ENCODE measurements around the gene PJA2. TPM values are rescaled to one million over a fixed set of nuclear protein-coding genes. Genes with fewer than 3 reads are reported as not detected.

The PJA2 gene
- total and polyA plus RNA-seq, 2 donors from 2014 or later: 30.3 to 103 TPM

- Histone ChIP-seq H3K4me3 (ENCODE audit: low read length in 3 of 3) (no peak overlapping the region), H3K9ac (ENCODE audit: low read length in 3 of 3) (no peak overlapping the region), H3K27ac (ENCODE audit: low read depth in 2 of 2, low read length in 2 of 2) (no peak overlapping the region), H3K9me3 (ENCODE audit: control insufficient read depth in 2 of 3, insufficient read depth in 1 of 3, low read length in 3 of 3) (no peaks in the 10 kb centered on the region), H3K4me1 (ENCODE audit: control insufficient read depth in 2 of 3, insufficient read depth in 2 of 3, low read depth in 1 of 3, low read length in 3 of 3) (peaks cover 0 to 2% (median 0%) of the 10 kb centered on the region in 3 donors), H3K27me3 (ENCODE audit: control insufficient read depth, insufficient read depth, low read length) (no peaks in the 10 kb centered on the region), H3K36me3 (ENCODE audit: control insufficient read depth in 2 of 3, insufficient read depth in 3 of 3, low read length in 3 of 3) (no peaks in the 10 kb centered on the region)
- DNase-seq: no peak
- TF ChIP-seq, protein P1, sequence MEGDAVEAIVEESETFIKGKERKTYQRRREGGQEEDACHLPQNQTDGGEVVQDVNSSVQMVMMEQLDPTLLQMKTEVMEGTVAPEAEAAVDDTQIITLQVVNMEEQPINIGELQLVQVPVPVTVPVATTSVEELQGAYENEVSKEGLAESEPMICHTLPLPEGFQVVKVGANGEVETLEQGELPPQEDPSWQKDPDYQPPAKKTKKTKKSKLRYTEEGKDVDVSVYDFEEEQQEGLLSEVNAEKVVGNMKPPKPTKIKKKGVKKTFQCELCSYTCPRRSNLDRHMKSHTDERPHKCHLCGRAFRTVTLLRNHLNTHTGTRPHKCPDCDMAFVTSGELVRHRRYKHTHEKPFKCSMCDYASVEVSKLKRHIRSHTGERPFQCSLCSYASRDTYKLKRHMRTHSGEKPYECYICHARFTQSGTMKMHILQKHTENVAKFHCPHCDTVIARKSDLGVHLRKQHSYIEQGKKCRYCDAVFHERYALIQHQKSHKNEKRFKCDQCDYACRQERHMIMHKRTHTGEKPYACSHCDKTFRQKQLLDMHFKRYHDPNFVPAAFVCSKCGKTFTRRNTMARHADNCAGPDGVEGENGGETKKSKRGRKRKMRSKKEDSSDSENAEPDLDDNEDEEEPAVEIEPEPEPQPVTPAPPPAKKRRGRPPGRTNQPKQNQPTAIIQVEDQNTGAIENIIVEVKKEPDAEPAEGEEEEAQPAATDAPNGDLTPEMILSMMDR (IDR thresholded peaks at IDR 0.05; ENCODE audit: borderline replicate concordance, extremely low read depth, insufficient read depth): no peak
- FAIRE-seq: no peak
- intact Hi-C loops (cut with DNase I): no loop called here
These were observed 81.1 kb downstream of the PJA2 start for GRCh38 chr5:109328626-109329025.

GRCh38 chr5:109327570-109327969, 82.2 kb downstream of the PJA2 start:
- TF ChIP-seq, protein P1 (IDR thresholded peaks at IDR 0.05; ENCODE audit: borderline replicate concordance, extremely low read depth, insufficient read depth): no peak
- FAIRE-seq (no peak), DNase-seq (no peak)
- Histone ChIP-seq H3K4me3 (ENCODE audit: low read length in 3 of 3) (no peak overlapping the region), H3K9me3 (ENCODE audit: control insufficient read depth in 2 of 3, insufficient read depth in 1 of 3, low read length in 3 of 3) (no peaks in the 10 kb centered on the region), H3K27me3 (ENCODE audit: control insufficient read depth, insufficient read depth, low read length) (no peaks in the 10 kb centered on the region), H3K9ac (ENCODE audit: low read length in 3 of 3) (no peak overlapping the region), H3K36me3 (ENCODE audit: control insufficient read depth in 2 of 3, insufficient read depth in 3 of 3, low read length in 3 of 3) (no peaks in the 10 kb centered on the region), H3K4me1 (ENCODE audit: control insufficient read depth in 2 of 3, insufficient read depth in 2 of 3, low read depth in 1 of 3, low read length in 3 of 3) (peaks cover 0 to 3% (median 2%) of the 10 kb centered on the region in 3 donors), H3K27ac (ENCODE audit: low read depth in 2 of 2, low read length in 2 of 2) (no peak overlapping the region)
- intact Hi-C loops (cut with DNase I): no loop called here

- peaks cover 0 to 3% (median 2%) of the 10 kb centered on the region in 3 donors for H3K4me1 ChIP-seq (ENCODE audit: control insufficient read depth in 2 of 3, insufficient read depth in 2 of 3, low read depth in 1 of 3, low read length in 3 of 3)
- intact Hi-C loops (cut with DNase I): no loop called here
- H3K4me3 ChIP-seq (ENCODE audit: low read length in 3 of 3): no peak overlapping the region
- no peak overlapping the region for H3K9ac ChIP-seq (ENCODE audit: low read length in 3 of 3)
- H3K36me3 ChIP-seq (ENCODE audit: control insufficient read depth in 2 of 3, insufficient read depth in 3 of 3, low read length in 3 of 3): no peaks in the 10 kb centered on the region
- no peak overlapping the region for H3K27ac ChIP-seq (ENCODE audit: low read depth in 2 of 2, low read length in 2 of 2)
- FAIRE-seq (no peak), DNase-seq (no peak)
- no peaks in the 10 kb centered on the region for H3K9me3 ChIP-seq (ENCODE audit: control insufficient read depth in 2 of 3, insufficient read depth in 1 of 3, low read length in 3 of 3)
- H3K27me3 ChIP-seq (ENCODE audit: control insufficient read depth, insufficient read depth, low read length): no peaks in the 10 kb centered on the region
- TF ChIP-seq, protein P1 (IDR thresholded peaks at IDR 0.05; ENCODE audit: borderline replicate concordance, extremely low read depth, insufficient read depth): no peak
These were observed 82.9 kb downstream of the PJA2 start for GRCh38 chr5:109326919-109327318.

- Histone ChIP-seq H3K36me3 (ENCODE audit: control insufficient read depth in 2 of 3, insufficient read depth in 3 of 3, low read length in 3 of 3) (no peaks in the 10 kb centered on the region), H3K27me3 (ENCODE audit: control insufficient read depth, insufficient read depth, low read length) (no peaks in the 10 kb centered on the region), H3K27ac (ENCODE audit: low read depth in 2 of 2, low read length in 2 of 2) (no peak overlapping the region), H3K9ac (ENCODE audit: low read length in 3 of 3) (no peak overlapping the region), H3K9me3 (ENCODE audit: control insufficient read depth in 2 of 3, insufficient read depth in 1 of 3, low read length in 3 of 3) (no peaks in the 10 kb centered on the region), H3K4me1 (ENCODE audit: control insufficient read depth in 2 of 3, insufficient read depth in 2 of 3, low read depth in 1 of 3, low read length in 3 of 3) (peaks cover 0 to 3% (median 2%) of the 10 kb centered on the region in 3 donors), H3K4me3 (ENCODE audit: low read length in 3 of 3) (no peak overlapping the region)
- no peak for DNase-seq
- FAIRE-seq: no peak
- intact Hi-C loops (cut with DNase I): no loop called here
- TF ChIP-seq, protein P1 (IDR thresholded peaks at IDR 0.05; ENCODE audit: borderline replicate concordance, extremely low read depth, insufficient read depth): no peak
These were observed 84.3 kb downstream of the PJA2 start for GRCh38 chr5:109325456-109325855.

Data from kidney (tissue), 14 donors.